Stimulated activated naive CD8-positive, alpha-beta T cell treated with anti-CD3 and anti-CD28 coated beads, Interleukin-15, amount 100 ng/mL, for 72 hours (primary cell): Measurements from ENCODE around the gene SHC2.
"Not testable (repeated sequence)": the region's sequence is repeated elsewhere in the genome, so short reads cannot be mapped to it uniquely, and the experiment has no call there.

ENCODE experiments used
- ATAC-seq: fragments of 150-1000 bp; cut with Tn5 transposase; 2 replicates; pipeline ENCODE4 v1.10.0; 2021; ENCODE audit warnings: mild to moderate bottlenecking, moderate library complexity
- DNase-seq, 2 donors: peaks; one replicate each; pipeline ENCODE4 v3.0.0; 2021 to 2022
- H3K27ac Mint-ChIP-seq, 2 donors: one replicate each; pipeline ENCODE4 v1.8.0; 2022; ENCODE audit warnings: mild to moderate bottlenecking in 2 of 2, mixed read lengths in 2 of 2, moderate library complexity in 2 of 2
- H3K27me3 Mint-ChIP-seq: one replicate; pipeline ENCODE4 v1.8.0; 2022; ENCODE audit warnings: mixed read lengths
- H3K4me1 Mint-ChIP-seq: one replicate; pipeline ENCODE4 v1.8.0; 2022; ENCODE audit warnings: mild to moderate bottlenecking, mixed read lengths
- H3K4me3 Mint-ChIP-seq, 2 donors: one replicate each; pipeline ENCODE4 v1.8.0; 2022; ENCODE audit warnings: mild to moderate bottlenecking in 2 of 2, mixed read lengths in 2 of 2, moderate library complexity in 1 of 2
- H3K9me3 Mint-ChIP-seq, 2 donors: one replicate each; pipeline ENCODE4 v1.8.0; 2022; ENCODE audit warnings: mixed read lengths in 2 of 2

The SHC2 gene

DNA sequence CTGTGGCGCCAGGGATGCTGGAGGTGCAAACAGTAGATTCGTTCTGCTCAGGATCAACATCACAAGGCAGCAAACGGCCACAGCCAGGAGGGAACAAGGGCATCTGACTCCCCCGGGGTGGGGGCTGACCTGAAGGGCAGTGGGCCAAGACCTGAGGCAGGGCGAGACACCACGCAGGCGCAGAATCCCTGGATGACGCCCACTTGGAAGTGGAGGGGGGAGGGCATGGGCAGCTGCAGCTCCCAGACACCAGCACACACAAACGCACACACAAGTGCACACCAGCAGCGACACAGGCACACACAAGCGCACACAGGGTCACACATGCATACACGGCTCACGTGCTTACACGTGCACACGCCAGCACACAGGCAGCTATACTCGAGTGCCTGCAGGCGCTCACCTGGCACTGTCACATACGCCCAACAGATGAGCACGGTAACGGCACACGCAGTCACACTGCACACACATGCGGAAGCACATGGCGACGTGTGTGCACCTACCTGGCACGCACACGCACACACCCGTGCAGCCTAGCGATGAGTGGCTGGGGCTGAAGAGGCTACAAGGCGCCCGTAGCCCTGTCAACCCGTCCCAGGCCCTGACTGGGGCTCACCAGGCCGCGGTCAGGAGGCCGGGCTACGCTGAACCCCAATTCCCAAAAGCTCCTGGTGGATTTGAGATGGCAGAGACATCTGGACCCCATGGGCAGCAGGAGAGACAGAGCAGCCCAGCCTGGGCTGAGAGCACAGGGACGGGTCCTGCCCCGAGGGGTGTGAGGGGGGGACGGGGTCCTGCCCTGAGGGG, 57.4 kb downstream of the SHC2 start:
- no peak for DNase-seq

DNA sequence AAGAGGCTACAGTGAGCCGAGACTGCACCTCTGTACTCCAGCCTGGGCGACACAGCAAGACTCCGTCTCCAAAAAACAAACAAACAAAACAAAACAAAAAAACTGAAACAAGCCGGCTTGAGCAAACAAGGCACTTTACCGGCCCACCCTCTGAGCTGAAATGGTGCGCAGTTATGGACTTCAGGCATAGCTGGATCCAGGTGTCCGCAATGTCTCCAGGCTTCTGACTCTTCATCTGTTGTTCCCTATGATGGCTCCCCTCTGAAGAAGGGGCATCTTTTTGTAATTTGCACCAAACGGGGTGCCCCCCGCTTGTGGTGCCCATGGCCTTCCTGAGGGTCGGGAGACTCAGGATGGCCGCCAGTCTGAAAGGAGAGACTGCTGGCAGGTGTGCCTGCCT, 58.0 kb downstream of the SHC2 start:
- no peak overlapping the region for H3K4me3 Mint-ChIP-seq
- peaks cover 49% of the 10 kb centered on the region for H3K27me3 Mint-ChIP-seq
- ATAC-seq (no peak), DNase-seq (no peak)
- no peaks in the 10 kb centered on the region for H3K9me3 Mint-ChIP-seq
- H3K4me1 Mint-ChIP-seq: peaks cover 8% of the 10 kb centered on the region
- no peak overlapping the region for H3K27ac Mint-ChIP-seq

More for the DNA sequence above, 57.4 kb downstream of the SHC2 start:
- Mint-ChIP-seq H3K4me3 (no peak overlapping the region), H3K9me3 (no peaks in the 10 kb centered on the region), H3K27ac (peak overlapping the region in 1 of 2 donors; percentile 67), H3K27me3 (peaks cover 49% of the 10 kb centered on the region), H3K4me1 (peaks cover 8% of the 10 kb centered on the region)
- ATAC-seq: peak; percentile 43

DNA sequence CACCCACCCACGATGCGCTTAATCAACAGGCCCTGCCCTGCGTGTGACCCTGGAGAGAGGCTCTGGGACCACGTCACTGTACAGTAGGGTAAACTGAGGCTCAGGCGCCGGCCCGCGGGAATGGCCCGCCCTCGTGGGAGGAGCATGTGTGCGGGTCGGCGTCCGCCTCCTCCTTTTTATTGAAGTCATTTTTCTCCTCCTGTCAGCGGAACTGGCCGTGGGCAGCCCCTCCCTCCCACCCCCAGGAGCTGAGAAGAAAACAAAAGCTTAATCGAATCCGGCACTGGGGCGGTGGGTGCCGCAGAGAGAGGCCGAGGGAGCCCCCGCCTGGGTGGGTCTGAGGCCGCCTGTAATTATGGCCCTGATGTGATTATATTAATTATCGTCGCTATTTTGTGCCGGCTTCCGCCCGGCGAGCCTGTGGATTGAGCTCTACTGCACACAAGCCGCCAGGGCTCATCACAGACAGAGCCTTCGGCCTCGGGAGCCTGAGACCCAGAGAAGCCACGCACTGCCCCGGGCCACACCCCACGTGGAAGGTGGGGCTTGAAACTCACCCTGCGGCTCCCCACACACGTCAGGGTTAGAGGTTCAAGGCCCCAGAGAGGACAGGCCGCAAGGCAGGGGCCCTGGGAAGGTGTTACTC, 58.8 kb downstream of the SHC2 start:
- Mint-ChIP-seq H3K4me3 (no peak overlapping the region), H3K27me3 (peaks cover 49% of the 10 kb centered on the region), H3K4me1 (peaks cover 8% of the 10 kb centered on the region), H3K27ac (no peak overlapping the region), H3K9me3 (no peaks in the 10 kb centered on the region)
- ATAC-seq (no peak), DNase-seq (no peak)

- DNase-seq (no peak), ATAC-seq (no peak)
- Mint-ChIP-seq H3K27ac (peak overlapping the region in 1 of 2 donors; percentile 60), H3K27me3 (peaks cover 42% of the 10 kb centered on the region), H3K4me3 (no peak overlapping the region), H3K4me1 (peaks cover 8% of the 10 kb centered on the region), H3K9me3 (no peaks in the 10 kb centered on the region)
Measured at GRCh38 chr19:400976-401865, 59.6 kb downstream of the SHC2 start.

GRCh38 chr19:399370-399769, 61.5 kb downstream of the SHC2 start:
- Mint-ChIP-seq H3K9me3 (peaks cover 8 to 15% of the 10 kb centered on the region in 2 donors), H3K4me1 (no peaks in the 10 kb centered on the region), H3K4me3 (no peak overlapping the region), H3K27ac (no peak overlapping the region), H3K27me3 (peaks cover 29% of the 10 kb centered on the region)
- no peak for DNase-seq
- no peak for ATAC-seq

GRCh38 chr19:398719-399118, 62.1 kb downstream of the SHC2 start:
- DNase-seq (no peak), ATAC-seq (no peak)
- no peak overlapping the region for H3K27ac Mint-ChIP-seq
- no peak overlapping the region for H3K4me3 Mint-ChIP-seq
- H3K27me3 Mint-ChIP-seq: peaks cover 27% of the 10 kb centered on the region
- peaks cover 8 to 15% of the 10 kb centered on the region in 2 donors for H3K9me3 Mint-ChIP-seq
- H3K4me1 Mint-ChIP-seq: no peaks in the 10 kb centered on the region

DNA sequence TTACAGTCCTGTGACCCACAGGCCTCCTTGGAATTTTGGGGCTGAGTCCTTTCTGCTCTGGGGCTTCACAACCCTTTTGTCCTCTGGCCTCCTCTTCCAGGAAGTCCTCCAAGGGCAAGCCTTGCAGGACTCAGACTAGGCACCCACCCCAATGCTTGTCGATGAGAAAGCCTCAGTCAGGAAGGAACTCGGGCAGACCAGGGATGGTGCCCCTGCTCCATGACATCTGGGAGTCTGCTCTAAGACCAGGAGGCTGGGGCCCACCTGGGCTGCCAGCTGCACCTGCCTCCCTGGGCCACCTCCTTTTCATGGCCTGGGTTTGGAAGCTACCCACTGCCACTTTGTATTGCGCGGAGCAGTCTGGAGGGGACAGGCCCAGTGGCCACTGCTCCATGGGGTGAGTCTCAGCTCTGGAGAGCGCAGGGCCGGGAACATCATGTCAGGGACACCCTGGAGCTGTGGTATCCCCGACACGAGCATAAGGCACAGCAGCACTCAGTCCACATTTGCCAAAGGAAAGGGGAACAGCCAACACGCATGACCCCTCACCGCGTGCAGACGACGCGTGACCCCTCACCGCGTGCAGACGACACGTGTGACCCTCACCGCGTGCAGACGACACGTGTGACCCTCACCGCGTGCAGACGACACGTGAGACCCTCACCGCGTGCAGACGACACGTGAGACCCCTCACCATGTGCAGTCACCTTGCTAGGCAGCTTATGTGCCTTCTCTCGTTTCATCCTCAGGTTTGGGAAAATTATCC, 62.7 kb downstream of the SHC2 start:
- H3K27ac Mint-ChIP-seq: no peak overlapping the region
- no peak overlapping the region for H3K4me3 Mint-ChIP-seq
- DNase-seq: no peak
- peaks cover 13 to 21% of the 10 kb centered on the region in 2 donors for H3K9me3 Mint-ChIP-seq
- peaks cover 21% of the 10 kb centered on the region for H3K27me3 Mint-ChIP-seq
- peaks cover under 1% of the 10 kb centered on the region for H3K4me1 Mint-ChIP-seq
- no peak for ATAC-seq

DNA sequence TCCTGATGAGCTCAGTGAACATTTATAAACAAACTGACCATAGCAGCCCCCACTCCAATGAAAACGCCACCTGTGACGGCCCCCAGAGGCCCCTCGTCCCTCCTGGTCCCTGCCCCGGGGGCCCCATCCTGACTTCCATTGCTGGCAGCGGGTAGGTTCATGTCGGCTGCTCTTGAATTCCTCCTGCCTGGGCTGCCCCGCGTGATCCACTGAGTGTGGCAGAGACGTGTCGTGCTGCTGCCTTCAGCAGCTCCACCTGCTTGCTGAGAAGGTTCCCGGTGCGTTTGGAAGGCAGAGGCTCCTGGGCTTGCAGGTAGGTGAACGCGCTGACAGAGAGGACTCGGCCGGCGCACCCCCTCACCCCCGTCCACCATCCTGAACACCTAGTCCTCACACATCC, 63.5 kb downstream of the SHC2 start:
- Mint-ChIP-seq H3K4me3 (no peak overlapping the region), H3K27ac (no peak overlapping the region), H3K9me3 (peaks cover 14 to 26% of the 10 kb centered on the region in 2 donors), H3K4me1 (peaks cover 8% of the 10 kb centered on the region), H3K27me3 (peaks cover 13% of the 10 kb centered on the region)
- no peak for DNase-seq
- no peak for ATAC-seq

- Mint-ChIP-seq H3K27me3 (no peaks in the 10 kb centered on the region), H3K4me3 (no peak overlapping the region), H3K27ac (peak overlapping the region in 1 of 2 donors; percentile 64), H3K9me3 (peaks cover 14 to 26% of the 10 kb centered on the region in 2 donors), H3K4me1 (peaks cover 8% of the 10 kb centered on the region)
- DNase-seq (no peak), ATAC-seq (no peak)
Measured at GRCh38 chr19:395467-395866, 65.4 kb downstream of the SHC2 start.

- H3K27me3 Mint-ChIP-seq, H3K4me3 Mint-ChIP-seq, H3K4me1 Mint-ChIP-seq, DNase-seq, ATAC-seq, H3K27ac Mint-ChIP-seq: not testable (repeated sequence)
- H3K9me3 Mint-ChIP-seq: peaks cover 14 to 26% of the 10 kb centered on the region in 2 donors
Measured at GRCh38 chr19:394857-395256, 66.0 kb downstream of the SHC2 start.

DNA sequence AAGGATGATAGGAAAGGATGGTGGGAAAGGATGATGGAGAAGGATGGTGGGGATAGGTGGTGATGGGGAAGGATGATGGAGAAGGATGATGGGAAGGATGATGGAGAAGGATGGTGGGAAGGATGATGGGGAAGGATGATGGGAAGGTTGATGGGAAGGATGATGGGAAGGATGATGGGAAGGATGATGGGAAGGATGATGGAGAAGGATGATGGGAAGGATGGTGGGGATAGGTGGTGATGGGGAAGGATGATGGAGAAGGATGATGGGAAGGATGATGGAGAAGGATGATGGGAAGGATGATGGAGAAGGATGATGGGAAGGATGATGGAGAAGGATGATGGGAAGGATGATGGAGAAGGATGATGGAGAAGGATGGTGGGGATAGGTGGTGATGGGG, 67.3 kb downstream of the SHC2 start:
- DNase-seq, H3K27ac Mint-ChIP-seq, H3K4me1 Mint-ChIP-seq, H3K4me3 Mint-ChIP-seq, ATAC-seq: not testable (repeated sequence)
- peaks cover 14 to 26% of the 10 kb centered on the region in 2 donors for H3K9me3 Mint-ChIP-seq
- H3K27me3 Mint-ChIP-seq: peaks cover 15% of the 10 kb centered on the region

- Mint-ChIP-seq H3K4me1 (peaks cover 8% of the 10 kb centered on the region), H3K4me3 (no peak overlapping the region), H3K9me3 (peaks cover 14 to 26% of the 10 kb centered on the region in 2 donors), H3K27ac (peak overlapping the region in 1 of 2 donors; percentile 16), H3K27me3 (peaks cover 26% of the 10 kb centered on the region)
- DNase-seq (no peak), ATAC-seq (no peak)
Measured at GRCh38 chr19:392375-392970, 68.4 kb downstream of the SHC2 start.

- no peak overlapping the region for H3K27ac Mint-ChIP-seq
- H3K4me1 Mint-ChIP-seq: peaks cover 8% of the 10 kb centered on the region
- peaks cover 14 to 26% of the 10 kb centered on the region in 2 donors for H3K9me3 Mint-ChIP-seq
- H3K4me3 Mint-ChIP-seq: no peak overlapping the region
- DNase-seq (no peak), ATAC-seq (no peak)
- H3K27me3 Mint-ChIP-seq: peaks cover 30% of the 10 kb centered on the region
Measured at GRCh38 chr19:391726-392374, 69.0 kb downstream of the SHC2 start.

GRCh38 chr19:391207-391557, 69.7 kb downstream of the SHC2 start:
- DNase-seq (no peak), ATAC-seq (no peak)
- H3K27ac Mint-ChIP-seq: no peak overlapping the region
- H3K27me3 Mint-ChIP-seq: peaks cover 35% of the 10 kb centered on the region
- H3K4me3 Mint-ChIP-seq: no peak overlapping the region
- peaks cover 14 to 26% of the 10 kb centered on the region in 2 donors for H3K9me3 Mint-ChIP-seq
- H3K4me1 Mint-ChIP-seq: peaks cover 8% of the 10 kb centered on the region
